ENCODE measurements around the gene LPP.

DNA sequence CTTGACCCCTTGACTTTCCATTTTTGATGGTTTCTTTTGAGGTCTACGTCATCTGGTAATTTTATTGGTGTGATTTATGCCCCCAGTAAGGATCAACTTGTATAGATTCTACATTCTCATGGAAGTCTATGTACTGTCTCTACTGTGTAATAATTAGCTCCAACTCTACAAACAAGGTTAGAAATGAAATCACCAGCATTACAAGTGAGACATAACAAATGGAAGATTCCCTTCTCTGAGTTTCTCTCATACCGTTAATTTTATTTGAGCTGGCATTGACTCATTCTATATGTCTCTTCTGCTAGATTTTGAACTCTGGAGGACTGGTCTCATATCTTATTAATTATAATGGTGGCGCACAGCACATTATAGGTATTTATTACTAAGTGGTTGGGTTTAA, 138.9 kb downstream of the LPP start:
- no peak for TF ChIP-seq NAIF1 (CRISPR knock-in tag; IDR thresholded peaks at IDR 0.05; ENCODE audit: borderline replicate concordance)
- TF ChIP-seq ZNF460 (CRISPR knock-in tag; IDR thresholded peaks at IDR 0.05; ENCODE audit: borderline replicate concordance) = no peak
- TF ChIP-seq KLF13 (CRISPR knock-in tag; IDR thresholded peaks at IDR 0.05) = no peak
